ENCODE measurements around the gene SNAPC3. TPM values are rescaled to one million over a fixed set of nuclear protein-coding genes. Genes with fewer than 3 reads are reported as not detected.

Gene SNAPC3
- total RNA-seq, 4 donors from 2014 or later: 18.3 to 31.9 (median 20.3) TPM

GRCh38 chr9:15389173-15389572, 33.5 kb upstream of the SNAPC3 start:
- no peak for TF ChIP-seq CTCF (IDR thresholded peaks at IDR 0.05 in 4 of 5, conservative IDR thresholded peaks at IDR 0.05 in 1 of 5)
- no peak for TF ChIP-seq POLR2A (IDR thresholded peaks at IDR 0.05)
- Histone ChIP-seq H3K27me3 (no peaks in the 10 kb centered on the region), H3K27ac (no peak overlapping the region), H3K4me1 (no peaks in the 10 kb centered on the region), H3K36me3 (no peaks in the 10 kb centered on the region), H3K4me3 (no peak overlapping the region), H3K9me3 (no peaks in the 10 kb centered on the region)
- in situ Hi-C loops (cut with MboI; ENCODE audit: low sequenced_read_pairs in 4 of 4) (no loop called here), intact Hi-C loops (cut with DNase I; ENCODE audit: low total_unique reads) (no loop called here)
- ATAC-seq (no peak), DNase-seq (no peak)

GRCh38 chr9:15389631-15390030, 33.0 kb upstream of the SNAPC3 start:
- TF ChIP-seq CTCF (IDR thresholded peaks at IDR 0.05 in 4 of 5, conservative IDR thresholded peaks at IDR 0.05 in 1 of 5) (no peak), POLR2A (IDR thresholded peaks at IDR 0.05) (no peak)
- H3K4me1 ChIP-seq: no peaks in the 10 kb centered on the region
- DNase-seq (no peak), ATAC-seq (no peak)
- H3K27me3 ChIP-seq: no peaks in the 10 kb centered on the region
- in situ Hi-C loops (cut with MboI; ENCODE audit: low sequenced_read_pairs in 4 of 4) (no loop called here), intact Hi-C loops (cut with DNase I; ENCODE audit: low total_unique reads) (no loop called here)
- no peak overlapping the region for H3K27ac ChIP-seq
- no peak overlapping the region for H3K4me3 ChIP-seq
- no peaks in the 10 kb centered on the region for H3K36me3 ChIP-seq
- H3K9me3 ChIP-seq: no peaks in the 10 kb centered on the region

- Histone ChIP-seq H3K4me1 (no peaks in the 10 kb centered on the region), H3K4me3 (no peak overlapping the region), H3K36me3 (no peaks in the 10 kb centered on the region), H3K27me3 (no peaks in the 10 kb centered on the region), H3K27ac (no peak overlapping the region), H3K9me3 (no peaks in the 10 kb centered on the region)
- DNase-seq: no peak
- ATAC-seq: no peak
- TF ChIP-seq CTCF (IDR thresholded peaks at IDR 0.05 in 4 of 5, conservative IDR thresholded peaks at IDR 0.05 in 1 of 5) (no peak), POLR2A (IDR thresholded peaks at IDR 0.05) (no peak)
- intact Hi-C loops (cut with DNase I; ENCODE audit: low total_unique reads): no loop called here
- in situ Hi-C loops (cut with MboI; ENCODE audit: low sequenced_read_pairs in 4 of 4): no loop called here
These were observed 32.5 kb upstream of the SNAPC3 start for GRCh38 chr9:15390201-15390600.

GRCh38 chr9:15392363-15392762, 30.3 kb upstream of the SNAPC3 start:
- no peak for ATAC-seq
- in situ Hi-C loops (cut with MboI; ENCODE audit: low sequenced_read_pairs in 4 of 4): no loop called here
- DNase-seq: no peak
- H3K27ac ChIP-seq: no peak overlapping the region
- no peaks in the 10 kb centered on the region for H3K4me1 ChIP-seq
- TF ChIP-seq POLR2A (IDR thresholded peaks at IDR 0.05) (no peak), CTCF (IDR thresholded peaks at IDR 0.05 in 4 of 5, conservative IDR thresholded peaks at IDR 0.05 in 1 of 5) (no peak)
- no peaks in the 10 kb centered on the region for H3K9me3 ChIP-seq
- no peaks in the 10 kb centered on the region for H3K27me3 ChIP-seq
- H3K4me3 ChIP-seq: no peak overlapping the region
- H3K36me3 ChIP-seq: no peaks in the 10 kb centered on the region
- intact Hi-C loops (cut with DNase I; ENCODE audit: low total_unique reads): no loop called here

GRCh38 chr9:15400281-15400941, 22.3 kb upstream of the SNAPC3 start:
- Histone ChIP-seq H3K27ac (no peak overlapping the region), H3K27me3 (no peaks in the 10 kb centered on the region), H3K36me3 (no peaks in the 10 kb centered on the region), H3K4me3 (no peak overlapping the region), H3K4me1 (no peaks in the 10 kb centered on the region), H3K9me3 (no peaks in the 10 kb centered on the region)
- DNase-seq (no peak), ATAC-seq (no peak)
- no peak for TF ChIP-seq CTCF (IDR thresholded peaks at IDR 0.05 in 4 of 5, conservative IDR thresholded peaks at IDR 0.05 in 1 of 5)
- TF ChIP-seq POLR2A (IDR thresholded peaks at IDR 0.05): no peak
- intact Hi-C loops (cut with DNase I; ENCODE audit: low total_unique reads) (no loop called here), in situ Hi-C loops (cut with MboI; ENCODE audit: low sequenced_read_pairs in 4 of 4) (loop anchor here in 1 of 4 donors (25.0 kb wide), 1 partner anchor 188 kb away; no protein-coding TSS in a partner anchor)
